ENCODE data around the gene STIP1.

DNA sequence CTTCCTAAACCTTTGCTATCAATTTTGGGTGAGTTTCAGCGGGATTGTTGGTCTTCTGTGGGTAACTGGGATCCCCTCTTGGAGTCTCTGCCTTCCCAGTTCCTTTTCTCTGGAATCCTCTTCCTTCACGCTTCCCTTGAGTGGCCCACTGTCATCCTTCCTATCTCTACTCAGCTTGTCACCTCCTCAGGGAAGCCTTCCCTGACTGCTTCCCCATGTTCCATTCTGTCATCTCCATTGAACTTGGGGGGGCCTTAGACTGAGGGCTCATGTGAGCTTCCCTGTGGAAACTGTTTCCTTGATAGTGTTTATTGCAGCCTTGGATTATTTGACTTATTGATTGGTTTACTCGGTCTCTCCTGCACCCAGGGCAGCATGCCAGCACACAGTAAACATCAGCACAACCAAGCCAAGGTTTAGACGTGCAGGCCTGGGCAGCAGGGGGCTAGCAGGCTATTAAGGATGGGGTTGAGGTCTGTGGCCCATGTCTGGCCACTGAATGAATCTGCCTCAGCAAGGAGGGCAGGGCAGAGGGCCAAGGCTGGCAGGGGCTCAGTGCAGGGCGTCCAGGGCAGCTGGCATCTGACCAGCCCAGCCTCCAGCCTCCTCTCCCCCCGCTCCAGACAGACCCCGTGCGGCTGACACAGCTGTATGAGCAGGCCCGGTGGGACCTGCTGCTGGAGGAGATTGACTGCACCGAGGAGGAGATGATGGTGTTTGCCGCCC is 32.8 kb downstream of the STIP1 start:
- TF ChIP-seq, protein P1, sequence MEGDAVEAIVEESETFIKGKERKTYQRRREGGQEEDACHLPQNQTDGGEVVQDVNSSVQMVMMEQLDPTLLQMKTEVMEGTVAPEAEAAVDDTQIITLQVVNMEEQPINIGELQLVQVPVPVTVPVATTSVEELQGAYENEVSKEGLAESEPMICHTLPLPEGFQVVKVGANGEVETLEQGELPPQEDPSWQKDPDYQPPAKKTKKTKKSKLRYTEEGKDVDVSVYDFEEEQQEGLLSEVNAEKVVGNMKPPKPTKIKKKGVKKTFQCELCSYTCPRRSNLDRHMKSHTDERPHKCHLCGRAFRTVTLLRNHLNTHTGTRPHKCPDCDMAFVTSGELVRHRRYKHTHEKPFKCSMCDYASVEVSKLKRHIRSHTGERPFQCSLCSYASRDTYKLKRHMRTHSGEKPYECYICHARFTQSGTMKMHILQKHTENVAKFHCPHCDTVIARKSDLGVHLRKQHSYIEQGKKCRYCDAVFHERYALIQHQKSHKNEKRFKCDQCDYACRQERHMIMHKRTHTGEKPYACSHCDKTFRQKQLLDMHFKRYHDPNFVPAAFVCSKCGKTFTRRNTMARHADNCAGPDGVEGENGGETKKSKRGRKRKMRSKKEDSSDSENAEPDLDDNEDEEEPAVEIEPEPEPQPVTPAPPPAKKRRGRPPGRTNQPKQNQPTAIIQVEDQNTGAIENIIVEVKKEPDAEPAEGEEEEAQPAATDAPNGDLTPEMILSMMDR (IDR thresholded peaks at IDR 0.05; ENCODE audit: low read depth, low read length, missing input control), result no peak
- TF ChIP-seq FOXA1 (IDR thresholded peaks at IDR 0.05) (peak; percentile 26), TAF1 (conservative IDR thresholded peaks at IDR 0.05) (no peak), JUND (IDR thresholded peaks at IDR 0.05) (no peak), YY1 (IDR thresholded peaks at IDR 0.05) (no peak)
- TF ChIP-seq, protein P2, sequence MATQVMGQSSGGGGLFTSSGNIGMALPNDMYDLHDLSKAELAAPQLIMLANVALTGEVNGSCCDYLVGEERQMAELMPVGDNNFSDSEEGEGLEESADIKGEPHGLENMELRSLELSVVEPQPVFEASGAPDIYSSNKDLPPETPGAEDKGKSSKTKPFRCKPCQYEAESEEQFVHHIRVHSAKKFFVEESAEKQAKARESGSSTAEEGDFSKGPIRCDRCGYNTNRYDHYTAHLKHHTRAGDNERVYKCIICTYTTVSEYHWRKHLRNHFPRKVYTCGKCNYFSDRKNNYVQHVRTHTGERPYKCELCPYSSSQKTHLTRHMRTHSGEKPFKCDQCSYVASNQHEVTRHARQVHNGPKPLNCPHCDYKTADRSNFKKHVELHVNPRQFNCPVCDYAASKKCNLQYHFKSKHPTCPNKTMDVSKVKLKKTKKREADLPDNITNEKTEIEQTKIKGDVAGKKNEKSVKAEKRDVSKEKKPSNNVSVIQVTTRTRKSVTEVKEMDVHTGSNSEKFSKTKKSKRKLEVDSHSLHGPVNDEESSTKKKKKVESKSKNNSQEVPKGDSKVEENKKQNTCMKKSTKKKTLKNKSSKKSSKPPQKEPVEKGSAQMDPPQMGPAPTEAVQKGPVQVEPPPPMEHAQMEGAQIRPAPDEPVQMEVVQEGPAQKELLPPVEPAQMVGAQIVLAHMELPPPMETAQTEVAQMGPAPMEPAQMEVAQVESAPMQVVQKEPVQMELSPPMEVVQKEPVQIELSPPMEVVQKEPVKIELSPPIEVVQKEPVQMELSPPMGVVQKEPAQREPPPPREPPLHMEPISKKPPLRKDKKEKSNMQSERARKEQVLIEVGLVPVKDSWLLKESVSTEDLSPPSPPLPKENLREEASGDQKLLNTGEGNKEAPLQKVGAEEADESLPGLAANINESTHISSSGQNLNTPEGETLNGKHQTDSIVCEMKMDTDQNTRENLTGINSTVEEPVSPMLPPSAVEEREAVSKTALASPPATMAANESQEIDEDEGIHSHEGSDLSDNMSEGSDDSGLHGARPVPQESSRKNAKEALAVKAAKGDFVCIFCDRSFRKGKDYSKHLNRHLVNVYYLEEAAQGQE (IDR thresholded peaks at IDR 0.05), result no peak
- TF ChIP-seq, protein P3, sequence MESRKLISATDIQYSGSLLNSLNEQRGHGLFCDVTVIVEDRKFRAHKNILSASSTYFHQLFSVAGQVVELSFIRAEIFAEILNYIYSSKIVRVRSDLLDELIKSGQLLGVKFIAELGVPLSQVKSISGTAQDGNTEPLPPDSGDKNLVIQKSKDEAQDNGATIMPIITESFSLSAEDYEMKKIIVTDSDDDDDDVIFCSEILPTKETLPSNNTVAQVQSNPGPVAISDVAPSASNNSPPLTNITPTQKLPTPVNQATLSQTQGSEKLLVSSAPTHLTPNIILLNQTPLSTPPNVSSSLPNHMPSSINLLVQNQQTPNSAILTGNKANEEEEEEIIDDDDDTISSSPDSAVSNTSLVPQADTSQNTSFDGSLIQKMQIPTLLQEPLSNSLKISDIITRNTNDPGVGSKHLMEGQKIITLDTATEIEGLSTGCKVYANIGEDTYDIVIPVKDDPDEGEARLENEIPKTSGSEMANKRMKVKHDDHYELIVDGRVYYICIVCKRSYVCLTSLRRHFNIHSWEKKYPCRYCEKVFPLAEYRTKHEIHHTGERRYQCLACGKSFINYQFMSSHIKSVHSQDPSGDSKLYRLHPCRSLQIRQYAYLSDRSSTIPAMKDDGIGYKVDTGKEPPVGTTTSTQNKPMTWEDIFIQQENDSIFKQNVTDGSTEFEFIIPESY (IDR thresholded peaks at IDR 0.05), result no peak

Measured in liver (tissue), 3 donors.